T-helper 2 cell treated with Interferon-gamma antibody and Interleukin-4, amounts not matched to agents 5 μg/mL and 100 μg/mL, for 36 hours (primary cell): Measurements from ENCODE around the gene IQCM.
"Not testable (repeated sequence)": the region's sequence is repeated elsewhere in the genome, so short reads cannot be mapped to it uniquely, and the experiment has no call there.

Experiments used
- DNase-seq: peaks from one replicate; pipeline ENCODE4 v3.0.0; 2021; ENCODE audit warnings: low spot score
- H3K27ac Mint-ChIP-seq: one replicate; pipeline ENCODE4 v1.8.0; 2021; ENCODE audit warnings: mild to moderate bottlenecking, mixed read lengths
- H3K27me3 Mint-ChIP-seq: one replicate; pipeline ENCODE4 v1.8.0; 2021; ENCODE audit warnings: low read depth, mixed read lengths
- H3K36me3 Mint-ChIP-seq: one replicate; pipeline ENCODE4 v1.8.0; 2021; ENCODE audit warnings: low read depth, mixed read lengths
- H3K4me1 Mint-ChIP-seq: one replicate; pipeline ENCODE4 v1.8.0; 2021; ENCODE audit warnings: low read depth, mixed read lengths
- H3K4me3 Mint-ChIP-seq: one replicate; pipeline ENCODE4 v1.8.0; 2022; ENCODE audit warnings: mild to moderate bottlenecking, moderate library complexity, mixed read lengths
- H3K9me3 Mint-ChIP-seq: one replicate; pipeline ENCODE4 v1.8.0; 2021; ENCODE audit warnings: mixed read lengths

IQCM gene

DNA sequence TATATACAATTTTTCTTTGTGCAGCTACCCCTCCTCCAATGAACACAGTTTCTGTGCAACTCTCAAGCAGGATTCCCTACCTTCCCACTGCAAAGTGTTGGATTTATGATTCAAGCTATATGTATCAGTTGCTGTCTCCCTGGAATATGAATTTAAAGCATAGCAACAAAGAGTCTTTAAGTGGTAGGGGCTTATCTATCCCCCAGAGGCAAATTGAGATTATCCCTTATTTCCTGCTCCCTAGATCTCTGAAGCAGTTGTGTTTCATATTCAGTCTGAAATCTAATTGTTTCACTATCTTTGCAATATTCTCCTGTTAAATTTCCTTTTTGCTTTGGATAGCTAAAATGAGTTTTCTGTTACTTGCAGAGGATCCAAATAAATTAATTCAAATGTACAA, 263.0 kb downstream of the IQCM start:
- H3K4me3 Mint-ChIP-seq: no peak overlapping the region
- no peaks in the 10 kb centered on the region for H3K4me1 Mint-ChIP-seq
- H3K27me3 Mint-ChIP-seq: no peaks in the 10 kb centered on the region

DNA sequence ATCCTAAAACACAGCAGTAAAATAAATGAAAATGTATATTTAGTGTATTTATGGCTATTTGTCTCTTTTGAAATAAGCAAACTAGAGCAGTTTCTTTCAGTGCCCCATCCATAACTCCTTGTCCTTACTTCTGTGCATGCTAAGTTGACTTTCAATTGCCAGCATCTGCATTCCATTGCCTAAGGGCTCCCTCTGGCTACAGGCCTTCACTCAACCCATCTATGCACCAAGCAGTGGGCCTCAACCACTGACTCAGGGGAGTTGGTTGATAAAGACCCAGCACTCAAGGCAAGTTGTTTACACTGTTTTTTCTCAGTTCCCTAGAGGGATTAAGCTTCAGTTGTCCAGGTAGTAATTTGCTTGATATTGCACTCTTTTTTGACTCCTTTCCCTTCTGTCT, 265.7 kb downstream of the IQCM start:
- Mint-ChIP-seq H3K9me3 (peaks cover 5% of the 10 kb centered on the region), H3K27me3 (no peaks in the 10 kb centered on the region), H3K36me3 (no peaks in the 10 kb centered on the region), H3K4me1 (no peaks in the 10 kb centered on the region), H3K27ac (no peak overlapping the region), H3K4me3 (no peak overlapping the region)
- no peak for DNase-seq

More for the DNA sequence above, 263.0 kb downstream of the IQCM start:
- Mint-ChIP-seq H3K36me3 (no peaks in the 10 kb centered on the region), H3K9me3 (peaks cover 7% of the 10 kb centered on the region), H3K27ac (no peak overlapping the region)
- no peak for DNase-seq

DNA sequence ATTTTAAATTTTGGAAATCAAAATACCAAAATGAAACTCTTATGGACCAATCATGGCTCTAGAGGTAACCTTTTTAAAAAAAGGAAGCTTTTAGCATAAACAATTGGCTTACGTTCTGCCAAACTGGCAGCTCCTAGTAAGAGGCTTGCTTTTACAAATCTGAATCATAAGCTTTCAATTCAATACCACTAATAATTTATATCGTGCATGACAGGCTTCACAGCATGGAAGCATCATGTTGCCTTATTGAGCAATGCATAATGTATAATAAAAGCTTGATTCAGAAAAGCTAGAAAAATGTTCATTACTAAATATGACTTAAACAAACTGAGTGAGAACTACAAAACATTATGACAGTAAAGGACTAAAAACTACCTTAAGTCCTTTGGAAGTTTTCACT, 280.9 kb downstream of the IQCM start:
- H3K4me1 Mint-ChIP-seq: no peaks in the 10 kb centered on the region
- no peak for DNase-seq
- H3K36me3 Mint-ChIP-seq: no peaks in the 10 kb centered on the region
- no peaks in the 10 kb centered on the region for H3K27me3 Mint-ChIP-seq
- peaks cover 10% of the 10 kb centered on the region for H3K9me3 Mint-ChIP-seq
- no peak overlapping the region for H3K4me3 Mint-ChIP-seq
- H3K27ac Mint-ChIP-seq: no peak overlapping the region

DNA sequence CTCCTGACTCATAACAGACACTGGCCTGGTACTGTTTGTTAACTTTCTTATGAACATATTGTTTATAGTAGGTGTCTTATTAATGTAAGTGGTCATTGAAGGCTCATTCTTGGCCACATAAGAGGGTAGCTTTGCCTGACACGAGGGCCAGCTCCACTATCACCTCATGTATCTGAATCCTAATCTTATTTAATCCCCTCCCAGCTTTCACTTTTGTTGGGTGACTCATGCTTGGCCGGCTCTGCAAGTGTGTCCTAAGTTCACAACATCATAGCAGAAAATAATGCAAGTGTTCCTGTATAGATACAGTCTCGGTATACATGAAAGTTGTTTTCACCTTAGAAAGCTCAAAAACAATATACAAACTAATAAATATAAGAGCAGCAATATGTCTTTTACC, 283.8 kb downstream of the IQCM start:
- no peaks in the 10 kb centered on the region for H3K27me3 Mint-ChIP-seq
- no peak overlapping the region for H3K27ac Mint-ChIP-seq
- H3K36me3 Mint-ChIP-seq: no peaks in the 10 kb centered on the region
- peaks cover 5% of the 10 kb centered on the region for H3K9me3 Mint-ChIP-seq
- no peaks in the 10 kb centered on the region for H3K4me1 Mint-ChIP-seq
- DNase-seq: no peak
- no peak overlapping the region for H3K4me3 Mint-ChIP-seq

DNA sequence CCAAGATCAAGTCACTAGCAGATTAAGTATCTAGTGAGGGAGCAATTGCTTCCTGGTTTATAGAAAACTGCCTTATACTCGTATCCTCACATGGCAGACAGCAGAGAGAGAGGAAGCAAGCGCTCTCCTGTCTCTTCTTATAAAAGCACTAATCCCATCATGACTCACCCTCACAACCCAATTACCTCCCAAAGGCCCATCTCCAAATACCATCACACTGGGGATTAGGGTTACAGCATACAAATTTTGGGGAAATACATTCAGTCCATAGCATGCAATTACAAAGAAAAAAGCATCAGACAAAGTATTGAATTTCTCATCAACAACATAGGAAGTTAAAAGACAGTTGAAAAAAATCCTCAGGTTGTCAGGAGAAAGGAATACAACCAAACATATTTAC, 292.6 kb downstream of the IQCM start:
- Mint-ChIP-seq H3K27ac (no peak overlapping the region), H3K36me3 (no peaks in the 10 kb centered on the region), H3K27me3 (no peaks in the 10 kb centered on the region), H3K4me3 (no peak overlapping the region), H3K9me3 (no peaks in the 10 kb centered on the region), H3K4me1 (no peaks in the 10 kb centered on the region)
- DNase-seq: no peak

DNA sequence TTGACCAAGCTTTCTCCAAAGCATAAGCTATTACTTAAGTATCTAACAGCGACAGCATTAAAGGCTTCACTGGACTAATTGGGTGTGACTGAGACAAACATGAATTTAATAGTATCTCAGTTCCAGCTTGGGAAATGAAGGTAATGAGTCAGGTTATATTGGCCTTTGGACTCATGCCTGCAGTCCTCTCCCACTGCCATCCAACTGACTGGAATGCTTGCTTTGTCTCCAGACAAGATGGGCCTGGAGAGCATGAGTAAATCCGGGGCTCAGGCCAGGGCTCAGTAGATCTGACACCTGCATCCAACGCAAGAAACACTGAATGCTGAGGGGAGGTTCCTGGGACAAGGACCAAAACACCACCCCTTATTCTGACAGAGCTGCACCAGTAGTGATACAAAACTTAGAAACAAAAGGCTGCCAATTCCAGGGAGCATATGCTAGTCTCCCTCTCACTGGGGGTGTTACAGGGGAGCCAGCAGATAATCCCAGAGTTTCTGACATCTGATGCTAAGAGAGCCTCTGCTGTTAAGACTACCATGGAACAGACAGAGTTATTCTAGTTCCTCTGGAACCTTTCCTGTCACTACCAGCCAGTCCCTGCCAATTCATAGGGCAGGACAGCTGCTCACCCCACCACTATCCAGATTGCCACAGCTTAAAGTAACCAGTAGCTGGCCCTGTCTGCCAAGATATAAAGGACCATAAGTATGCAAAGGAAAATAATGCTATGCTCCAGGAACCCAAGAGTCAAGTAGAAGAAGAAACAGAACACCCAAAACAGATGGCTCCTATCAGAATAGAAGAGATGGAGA, 293.8 kb downstream of the IQCM start:
- Mint-ChIP-seq H3K9me3 (peaks cover 5% of the 10 kb centered on the region), H3K36me3 (no peaks in the 10 kb centered on the region), H3K27ac (no peak overlapping the region), H3K4me3 (no peak overlapping the region), H3K27me3 (no peaks in the 10 kb centered on the region), H3K4me1 (no peaks in the 10 kb centered on the region)
- DNase-seq: no peak

DNA sequence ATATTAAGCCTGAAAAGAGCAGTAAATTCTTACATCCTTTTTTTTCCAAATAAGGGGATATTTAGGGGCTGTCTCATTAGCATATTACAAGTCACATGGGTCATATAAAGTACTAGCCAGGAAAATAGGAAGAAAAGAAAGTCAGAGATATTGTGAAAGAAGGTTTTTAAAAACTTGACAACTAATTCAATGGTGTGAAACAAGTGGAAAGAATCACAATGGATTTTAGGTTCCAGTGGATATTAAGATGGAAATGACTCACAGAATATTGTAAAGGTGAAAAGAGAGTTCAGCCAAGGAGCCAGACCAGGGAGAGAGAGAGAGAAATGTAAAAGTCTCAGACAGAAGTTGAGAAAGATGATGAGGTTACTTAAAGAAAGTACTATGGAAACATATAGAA, 297.2 kb downstream of the IQCM start:
- H3K27ac Mint-ChIP-seq: no peak overlapping the region
- H3K9me3 Mint-ChIP-seq: peaks cover 5% of the 10 kb centered on the region
- no peaks in the 10 kb centered on the region for H3K4me1 Mint-ChIP-seq
- no peak for DNase-seq
- no peak overlapping the region for H3K4me3 Mint-ChIP-seq
- no peaks in the 10 kb centered on the region for H3K36me3 Mint-ChIP-seq
- H3K27me3 Mint-ChIP-seq: no peaks in the 10 kb centered on the region

DNA sequence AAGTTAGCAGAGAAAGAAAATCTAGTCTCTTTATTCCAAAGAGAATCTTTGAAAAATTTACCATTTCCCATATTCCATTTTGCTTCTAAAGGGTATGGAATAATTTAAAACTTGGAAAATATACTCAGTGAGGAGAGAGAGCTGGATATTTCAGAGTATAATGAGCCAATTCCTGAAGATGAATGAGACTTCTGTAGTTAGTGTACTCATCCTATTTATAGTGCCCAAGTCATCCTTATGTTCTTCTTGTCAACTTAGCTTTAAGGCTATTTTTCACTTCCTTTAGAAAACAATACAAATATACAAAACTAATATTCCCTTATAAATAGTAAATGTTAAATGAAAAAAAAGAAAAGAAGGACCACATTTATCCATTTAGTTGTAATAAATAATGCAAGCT, 302.6 kb downstream of the IQCM start:
- H3K4me3 Mint-ChIP-seq: no peak overlapping the region
- no peaks in the 10 kb centered on the region for H3K4me1 Mint-ChIP-seq
- H3K36me3 Mint-ChIP-seq: no peaks in the 10 kb centered on the region
- no peak overlapping the region for H3K27ac Mint-ChIP-seq
- no peaks in the 10 kb centered on the region for H3K27me3 Mint-ChIP-seq
- no peak for DNase-seq
- peaks cover 5% of the 10 kb centered on the region for H3K9me3 Mint-ChIP-seq

DNA sequence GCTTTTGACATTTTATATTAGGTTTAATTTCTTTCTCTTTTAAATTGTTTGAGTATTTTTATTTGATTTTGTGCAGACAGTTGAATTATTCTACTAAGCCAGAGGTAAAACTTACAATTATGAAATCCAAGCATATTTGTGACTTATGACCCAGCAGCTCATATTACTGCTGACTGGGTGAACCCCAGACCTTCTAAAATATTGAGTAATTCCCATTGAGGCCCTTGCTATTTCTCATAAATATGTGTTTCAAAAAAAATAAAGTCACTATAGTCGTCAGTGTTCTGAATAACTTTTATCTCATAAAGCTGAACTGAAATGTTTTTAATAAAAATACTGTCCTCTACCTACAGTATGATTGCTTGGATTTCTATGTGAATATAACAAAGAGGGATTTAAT, 303.1 kb downstream of the IQCM start:
- Mint-ChIP-seq H3K4me3 (no peak overlapping the region), H3K4me1 (no peaks in the 10 kb centered on the region), H3K36me3 (no peaks in the 10 kb centered on the region), H3K27me3 (no peaks in the 10 kb centered on the region), H3K9me3 (peaks cover 4% of the 10 kb centered on the region), H3K27ac (no peak overlapping the region)
- DNase-seq: no peak

DNA sequence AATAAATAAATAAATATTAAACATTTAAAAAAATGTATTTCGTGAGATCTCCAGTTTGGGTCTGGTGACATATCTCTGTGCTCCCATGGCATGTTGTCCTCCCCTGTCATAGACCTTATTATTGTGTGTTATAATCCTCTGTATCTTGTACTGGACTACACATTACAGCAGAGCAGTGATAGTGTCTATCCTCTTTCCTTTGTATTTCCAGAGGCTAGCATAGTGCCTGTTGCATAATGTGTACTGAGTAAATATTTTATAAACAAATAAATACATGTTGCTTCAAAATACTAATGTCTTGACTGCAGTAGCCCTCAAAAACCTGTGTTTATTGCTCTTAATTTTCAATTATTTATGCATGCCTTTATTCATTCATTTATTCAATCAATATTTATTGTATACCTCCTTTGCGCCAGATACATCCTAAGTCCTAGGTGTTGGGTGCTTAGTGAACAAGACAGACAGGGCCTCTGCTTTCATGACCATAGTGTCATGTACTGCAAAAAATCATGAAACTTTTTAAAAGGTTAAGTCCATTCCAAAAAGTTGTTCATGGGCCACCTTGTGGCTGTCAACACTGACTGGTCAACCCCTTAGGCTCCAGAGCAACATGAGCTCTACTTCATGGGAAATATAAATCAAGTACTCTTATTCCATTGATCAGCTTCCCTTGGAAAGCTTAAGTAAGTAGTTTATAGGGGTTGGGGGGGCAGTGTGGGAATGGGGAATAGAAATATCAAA, 303.9 kb downstream of the IQCM start:
- no peaks in the 10 kb centered on the region for H3K36me3 Mint-ChIP-seq

DNA sequence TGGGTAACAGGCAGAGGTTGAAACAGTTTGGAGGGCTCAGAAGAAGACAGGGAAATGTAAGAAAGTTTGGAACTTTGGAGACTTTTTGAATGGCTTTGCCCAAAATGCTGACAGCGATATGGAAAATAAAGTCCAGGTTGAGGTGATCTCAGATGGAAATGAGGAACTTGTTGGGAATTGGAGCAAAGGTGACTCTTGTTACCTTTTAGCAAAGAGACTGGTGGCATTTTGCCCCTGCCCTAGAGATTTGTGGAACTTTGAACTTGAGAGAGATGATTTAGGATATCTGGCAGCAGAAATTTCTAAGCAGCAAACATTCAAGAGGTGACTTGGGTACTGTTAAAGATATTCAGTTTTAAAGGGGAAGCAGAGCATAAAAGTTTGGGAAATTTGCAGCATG, 308.3 kb downstream of the IQCM start:
- H3K27me3 Mint-ChIP-seq, H3K4me3 Mint-ChIP-seq, H3K27ac Mint-ChIP-seq, DNase-seq, H3K4me1 Mint-ChIP-seq, H3K9me3 Mint-ChIP-seq, H3K36me3 Mint-ChIP-seq: not testable (repeated sequence)

More for the DNA sequence above, 303.9 kb downstream of the IQCM start:
- Mint-ChIP-seq H3K4me3 (no peak overlapping the region), H3K9me3 (no peaks in the 10 kb centered on the region), H3K27ac (no peak overlapping the region), H3K27me3 (no peaks in the 10 kb centered on the region), H3K4me1 (no peaks in the 10 kb centered on the region)
- DNase-seq: no peak

DNA sequence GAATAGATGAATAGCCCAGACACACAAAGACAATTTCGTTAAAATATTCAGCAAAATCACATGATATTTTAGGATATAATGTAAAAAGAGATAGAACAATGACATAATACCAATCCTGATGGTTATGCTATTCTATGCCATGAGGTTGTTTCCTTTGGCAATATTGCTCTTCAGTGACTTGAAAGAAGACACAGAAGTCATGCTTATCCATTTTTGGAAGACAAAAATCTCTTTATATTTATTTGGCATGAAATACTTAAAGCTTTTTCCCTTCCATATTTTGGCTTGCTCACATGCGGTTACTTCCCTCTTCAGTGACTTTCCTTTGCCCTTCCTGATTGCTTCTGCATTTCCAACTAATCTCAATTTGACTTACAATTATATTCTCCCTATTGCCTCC, 314.8 kb downstream of the IQCM start:
- Mint-ChIP-seq H3K36me3 (no peaks in the 10 kb centered on the region), H3K4me3 (no peak overlapping the region), H3K9me3 (peaks cover 4% of the 10 kb centered on the region), H3K4me1 (no peaks in the 10 kb centered on the region), H3K27ac (no peak overlapping the region), H3K27me3 (no peaks in the 10 kb centered on the region)
- no peak for DNase-seq

DNA sequence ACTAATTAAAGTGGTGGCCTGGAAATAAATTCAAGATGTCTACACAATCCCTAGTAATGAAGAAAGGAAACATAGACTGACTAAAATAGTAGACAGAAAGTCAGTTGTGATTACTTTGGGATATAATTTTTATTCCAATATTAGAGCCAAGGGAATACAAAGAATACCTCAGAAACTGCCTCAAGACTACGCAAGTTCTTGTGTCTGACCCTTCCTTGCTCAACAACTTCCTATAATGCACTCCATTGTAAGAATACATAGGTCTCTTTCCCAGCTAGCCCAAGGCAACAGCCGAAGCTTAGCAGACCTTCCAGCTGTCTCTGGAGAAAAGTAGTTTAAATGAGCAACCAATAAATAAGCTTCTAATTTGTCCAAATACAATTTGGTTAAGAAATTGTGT, 315.9 kb downstream of the IQCM start:
- no peaks in the 10 kb centered on the region for H3K4me1 Mint-ChIP-seq
- H3K27ac Mint-ChIP-seq: no peak overlapping the region
- no peak overlapping the region for H3K4me3 Mint-ChIP-seq
- H3K27me3 Mint-ChIP-seq: no peaks in the 10 kb centered on the region
- peaks cover 4% of the 10 kb centered on the region for H3K9me3 Mint-ChIP-seq
- no peaks in the 10 kb centered on the region for H3K36me3 Mint-ChIP-seq
- no peak for DNase-seq

DNA sequence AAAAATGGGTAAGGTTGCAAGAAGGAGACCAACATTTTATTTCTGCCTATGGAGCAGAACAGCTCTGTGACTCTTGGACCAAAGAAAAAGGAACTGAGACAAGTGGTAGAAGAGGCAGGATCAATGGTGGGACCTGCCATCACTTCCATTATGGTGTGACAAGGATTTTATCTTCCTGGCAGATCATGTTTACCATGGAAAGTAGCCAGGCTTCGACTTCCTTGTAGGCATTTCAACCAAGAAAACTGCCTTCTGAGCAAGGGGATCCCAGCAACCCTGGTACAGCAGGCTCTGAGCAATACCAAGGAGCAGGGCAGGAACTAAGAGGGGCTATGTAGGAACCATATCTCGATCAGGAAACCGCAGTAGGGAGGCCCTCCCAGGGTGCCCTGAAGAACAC, 317.4 kb downstream of the IQCM start:
- no peak for DNase-seq
- Mint-ChIP-seq H3K9me3 (peaks cover 4% of the 10 kb centered on the region), H3K36me3 (no peaks in the 10 kb centered on the region), H3K27me3 (no peaks in the 10 kb centered on the region), H3K4me1 (no peaks in the 10 kb centered on the region), H3K27ac (no peak overlapping the region), H3K4me3 (no peak overlapping the region)
